ENCODE data around the gene SLC32A1. TPM values are rescaled to one million over a fixed set of nuclear protein-coding genes. Genes with fewer than 3 reads are reported as not detected.

SLC32A1 gene
- total and polyA plus RNA-seq, 2 of the 13 experiments (the other 11 are each of a cell fraction or from before 2014, with no cell fraction given) = not detected

- H3K4me2 ChIP-seq (ENCODE audit: low read depth, low read length) = peak overlapping the region; percentile 87
- H3K79me2 ChIP-seq (ENCODE audit: insufficient read depth, low read length) = no peaks in the 10 kb centered on the region
- FAIRE-seq (no peak), DNase-seq (ENCODE audit: low spot score) (no peak), ATAC-seq (no peak)
- ChIA-PET CTCF (ENCODE audit: low intra/inter-chr PET ratio, low total read pairs) (interaction anchor here (1.1 to 2.7 kb wide), 4 partner anchors 21 to 84 kb away, joined by 3 to 34 read pairs (median 14); no protein-coding TSS in a partner anchor), POLR2A (no interaction called here)
- peak overlapping the region in 1 of 3 experiments; percentile 71; a peak in 2 of 6 replicates for H3K4me3 ChIP-seq (replicated peaks in 1 of 3; ENCODE audit: insufficient read depth in 1 of 3, low read depth in 2 of 3, low read length in 3 of 3)
- H4K20me1 ChIP-seq (ENCODE audit: insufficient read depth, low read length) = peaks cover 3% of the 10 kb centered on the region; the same call in 1 of the 2 replicates
- 19% methylated on average over 35 of the region's 41 CpGs for WGBS (ENCODE audit: low lambda C conversion rate)
- in situ Hi-C loops (cut with HindIII; ENCODE audit: extremely low pct_ligation_motif_present, low pct_unique_long_range_greater_than_20kb) (loop anchor here (5.0 to 25.0 kb wide), 2 partner anchors 83 to 293 kb away; partner anchors contain the start of gene SNHG17), intact Hi-C loops (cut with micrococcal nuclease; ENCODE audit: unreplicated experiment) (loop anchor here (2.0 kb wide), 1 partner anchor 72 kb away; no protein-coding TSS in a partner anchor)
- BruUV-seq (replicated peaks) = no TSS peak
- H3K27me3 ChIP-seq (ENCODE audit: control insufficient read depth in 1 of 2, insufficient read depth in 2 of 2, low read length in 2 of 2) = peaks cover 37 to 83% of the 10 kb centered on the region in 2 experiments
- peaks cover 15% of the 10 kb centered on the region for H3K4me1 ChIP-seq (ENCODE audit: insufficient read depth, low read length)
- H3K27ac ChIP-seq (ENCODE audit: extremely low read length, insufficient read depth, low read length) = no peak overlapping the region
- H2AFZ ChIP-seq (ENCODE audit: low read length) = no peak overlapping the region
- no peaks in the 10 kb centered on the region for H3K36me3 ChIP-seq (replicated peaks in 1 of 2; ENCODE audit: control insufficient read depth in 1 of 2, insufficient read depth in 2 of 2, low read length in 2 of 2)
- H3K9ac ChIP-seq (ENCODE audit: insufficient read depth, low read depth, low read length) = no peak overlapping the region
- no peaks in the 10 kb centered on the region for H3K9me3 ChIP-seq (ENCODE audit: low read length)
- TF ChIP-seq RXRA (CRISPR knock-in tag; IDR thresholded peaks at IDR 0.05) = 0 out of 2 replicates have a peak, but pooled peaks have one; percentile 10
- TF ChIP-seq ZBTB38 (CRISPR knock-in tag; IDR thresholded peaks at IDR 0.05) = peak; percentile 1; the same call in 1 of the 2 replicates
- 0 out of 2 replicates have a peak, but pooled peaks have one; percentile 5 for TF ChIP-seq ZNF7 (CRISPR knock-in tag; IDR thresholded peaks at IDR 0.05)
- TF ChIP-seq MTA1 (CRISPR knock-in tag; IDR thresholded peaks at IDR 0.05; ENCODE audit: borderline replicate concordance) = peak; percentile 28; the same call in 1 of the 2 replicates
- TF ChIP-seq ZFP36L1 (CRISPR knock-in tag; IDR thresholded peaks at IDR 0.05) = no peak
- 0 out of 2 replicates have a peak, but pooled peaks have one; percentile 19 for TF ChIP-seq RAD21 (CRISPR knock-in tag; IDR thresholded peaks at IDR 0.05)
- 0 out of 2 replicates have a peak, but pooled peaks have one; percentile 27 for TF ChIP-seq ZNF230 (CRISPR knock-in tag; IDR thresholded peaks at IDR 0.05)
- no peak for TF ChIP-seq IRX3 (CRISPR knock-in tag; IDR thresholded peaks at IDR 0.05; ENCODE audit: borderline replicate concordance, low read depth)
- TF ChIP-seq, protein P1, sequence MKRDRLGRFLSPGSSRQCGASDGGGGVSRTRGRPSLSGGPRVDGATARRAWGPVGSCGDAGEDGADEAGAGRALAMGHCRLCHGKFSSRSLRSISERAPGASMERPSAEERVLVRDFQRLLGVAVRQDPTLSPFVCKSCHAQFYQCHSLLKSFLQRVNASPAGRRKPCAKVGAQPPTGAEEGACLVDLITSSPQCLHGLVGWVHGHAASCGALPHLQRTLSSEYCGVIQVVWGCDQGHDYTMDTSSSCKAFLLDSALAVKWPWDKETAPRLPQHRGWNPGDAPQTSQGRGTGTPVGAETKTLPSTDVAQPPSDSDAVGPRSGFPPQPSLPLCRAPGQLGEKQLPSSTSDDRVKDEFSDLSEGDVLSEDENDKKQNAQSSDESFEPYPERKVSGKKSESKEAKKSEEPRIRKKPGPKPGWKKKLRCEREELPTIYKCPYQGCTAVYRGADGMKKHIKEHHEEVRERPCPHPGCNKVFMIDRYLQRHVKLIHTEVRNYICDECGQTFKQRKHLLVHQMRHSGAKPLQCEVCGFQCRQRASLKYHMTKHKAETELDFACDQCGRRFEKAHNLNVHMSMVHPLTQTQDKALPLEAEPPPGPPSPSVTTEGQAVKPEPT (CRISPR knock-in tag; IDR thresholded peaks at IDR 0.05; ENCODE audit: low read depth) = 0 out of 2 replicates have a peak, but pooled peaks have one; percentile 21
- no peak for TF ChIP-seq ZNF317 (CRISPR knock-in tag; IDR thresholded peaks at IDR 0.05)
- TF ChIP-seq, protein P2, sequence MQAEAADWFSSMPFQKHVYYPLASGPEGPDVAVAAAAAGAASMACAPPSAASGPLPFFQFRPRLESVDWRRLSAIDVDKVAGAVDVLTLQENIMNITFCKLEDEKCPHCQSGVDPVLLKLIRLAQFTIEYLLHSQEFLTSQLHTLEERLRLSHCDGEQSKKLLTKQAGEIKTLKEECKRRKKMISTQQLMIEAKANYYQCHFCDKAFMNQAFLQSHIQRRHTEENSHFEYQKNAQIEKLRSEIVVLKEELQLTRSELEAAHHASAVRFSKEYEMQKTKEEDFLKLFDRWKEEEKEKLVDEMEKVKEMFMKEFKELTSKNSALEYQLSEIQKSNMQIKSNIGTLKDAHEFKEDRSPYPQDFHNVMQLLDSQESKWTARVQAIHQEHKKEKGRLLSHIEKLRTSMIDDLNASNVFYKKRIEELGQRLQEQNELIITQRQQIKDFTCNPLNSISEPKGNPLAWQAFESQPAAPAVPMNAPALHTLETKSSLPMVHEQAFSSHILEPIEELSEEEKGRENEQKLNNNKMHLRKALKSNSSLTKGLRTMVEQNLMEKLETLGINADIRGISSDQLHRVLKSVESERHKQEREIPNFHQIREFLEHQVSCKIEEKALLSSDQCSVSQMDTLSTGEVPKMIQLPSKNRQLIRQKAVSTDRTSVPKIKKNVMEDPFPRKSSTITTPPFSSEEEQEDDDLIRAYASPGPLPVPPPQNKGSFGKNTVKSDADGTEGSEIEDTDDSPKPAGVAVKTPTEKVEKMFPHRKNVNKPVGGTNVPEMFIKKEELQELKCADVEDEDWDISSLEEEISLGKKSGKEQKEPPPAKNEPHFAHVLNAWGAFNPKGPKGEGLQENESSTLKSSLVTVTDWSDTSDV (CRISPR knock-in tag; IDR thresholded peaks at IDR 0.05) = peak; percentile 41; the same call in 1 of the 2 replicates
- TF ChIP-seq SAFB2 (CRISPR knock-in tag; IDR thresholded peaks at IDR 0.05; ENCODE audit: borderline replicate concordance, low read depth) = peak; percentile 16; the same call in 1 of the 2 replicates
- TF ChIP-seq ZNF383 (CRISPR knock-in tag; IDR thresholded peaks at IDR 0.05; ENCODE audit: borderline replicate concordance) = no peak
- TF ChIP-seq TAF15 (IDR thresholded peaks at IDR 0.05; ENCODE audit: low read depth, low read length, poor library complexity, severe bottlenecking) = peak; percentile 30
- TF ChIP-seq, protein P3, sequence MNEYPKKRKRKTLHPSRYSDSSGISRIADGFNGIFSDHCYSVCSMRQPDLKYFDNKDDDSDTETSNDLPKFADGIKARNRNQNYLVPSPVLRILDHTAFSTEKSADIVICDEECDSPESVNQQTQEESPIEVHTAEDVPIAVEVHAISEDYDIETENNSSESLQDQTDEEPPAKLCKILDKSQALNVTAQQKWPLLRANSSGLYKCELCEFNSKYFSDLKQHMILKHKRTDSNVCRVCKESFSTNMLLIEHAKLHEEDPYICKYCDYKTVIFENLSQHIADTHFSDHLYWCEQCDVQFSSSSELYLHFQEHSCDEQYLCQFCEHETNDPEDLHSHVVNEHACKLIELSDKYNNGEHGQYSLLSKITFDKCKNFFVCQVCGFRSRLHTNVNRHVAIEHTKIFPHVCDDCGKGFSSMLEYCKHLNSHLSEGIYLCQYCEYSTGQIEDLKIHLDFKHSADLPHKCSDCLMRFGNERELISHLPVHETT (CRISPR knock-in tag; conservative IDR thresholded peaks at IDR 0.05) = 0 out of 2 replicates have a peak, but pooled peaks have one; percentile 26
Measured at GRCh38 chr20:38730167-38730988, 6.1 kb downstream of the SLC32A1 start.
